GM18867 (cell line): Measurements from ENCODE around the gene MIER3.
"Not testable (repeated sequence)": the region's sequence is repeated elsewhere in the genome, so short reads cannot be mapped to it uniquely, and the experiment has no call there.

Experiments used
- ATAC-seq: cut with Tn5 transposase; IDR thresholded peaks from one replicate; pipeline ENCODE4 v1.9.1; 2021; ENCODE audit warnings: mild to moderate bottlenecking, moderate library complexity; ENCODE audit not compliant: unreplicated experiment

The MIER3 gene

GRCh38 chr5:56951946-56952691 lies at the start of gene MIER3:
Gene MIER3 (minus strand): TSS chr5:56952123. CDS start chr5:56952102, 21 bp downstream.
- ATAC-seq: peak; percentile 93

GRCh38 chr5:56995596-56995995 lies 43.7 kb upstream of the MIER3 start:
- no peak for ATAC-seq

GRCh38 chr5:56993241-56993640 lies 41.3 kb upstream of the MIER3 start:
- no peak for ATAC-seq

GRCh38 chr5:56989676-56990075 lies 37.8 kb upstream of the MIER3 start:
- no peak for ATAC-seq

GRCh38 chr5:56988490-56988889 lies 36.6 kb upstream of the MIER3 start:
- ATAC-seq: no peak

- ATAC-seq: no peak
Observed at GRCh38 chr5:56987171-56987570, 35.2 kb upstream of the MIER3 start.

- peak; percentile 27 for ATAC-seq
Observed at GRCh38 chr5:56986626-56986947, 34.7 kb upstream of the MIER3 start.

- peak; percentile 39 for ATAC-seq
Observed at GRCh38 chr5:56985936-56986625, 34.2 kb upstream of the MIER3 start.

GRCh38 chr5:56984445-56984844 lies 32.5 kb upstream of the MIER3 start:
- no peak for ATAC-seq

GRCh38 chr5:56983593-56984361 lies 31.9 kb upstream of the MIER3 start:
- peak; percentile 69 for ATAC-seq

- ATAC-seq: no peak
Observed at GRCh38 chr5:56981548-56982315, 29.8 kb upstream of the MIER3 start.

- ATAC-seq: no peak
Observed at GRCh38 chr5:56979968-56980367, 28.0 kb upstream of the MIER3 start.

- not testable (repeated sequence) for ATAC-seq
Observed at GRCh38 chr5:56979526-56979925, 27.6 kb upstream of the MIER3 start.

- no peak for ATAC-seq
Observed at GRCh38 chr5:56977822-56978221, 25.9 kb upstream of the MIER3 start.

GRCh38 chr5:56977021-56977420 lies 25.1 kb upstream of the MIER3 start:
- no peak for ATAC-seq

- no peak for ATAC-seq
Observed at GRCh38 chr5:56974241-56974640, 22.3 kb upstream of the MIER3 start.

- no peak for ATAC-seq
Observed at GRCh38 chr5:56973473-56973872, 21.6 kb upstream of the MIER3 start.

GRCh38 chr5:56971275-56971674 lies 19.4 kb upstream of the MIER3 start:
- no peak for ATAC-seq

- ATAC-seq: no peak
Observed at GRCh38 chr5:56964173-56964572, 12.2 kb upstream of the MIER3 start.

- no peak for ATAC-seq
Observed at GRCh38 chr5:56963246-56963645, 11.3 kb upstream of the MIER3 start.

- ATAC-seq: no peak
Observed at GRCh38 chr5:56962286-56962685, 10.4 kb upstream of the MIER3 start.
